SW 1271 (cell line): Measurements from ENCODE around the gene CRYZ.
"Not testable (repeated sequence)": the region's sequence is repeated elsewhere in the genome, so short reads cannot be mapped to it uniquely, and the experiment has no call there.

Source experiments
- DNase-seq, 2 experiments: peaks; one replicate each; lab custom pipeline; 2025; lab: John Stamatoyannopoulos, UW

CRYZ gene

GRCh38 chr1:74732960-74733603 is at the start of gene CRYZ, which contains the start of gene TYW3:
TSS of gene CRYZ (minus strand) at chr1:74733050. CDS start at chr1:74724821, 8,229 bp downstream.
TSS of gene TYW3 (plus strand) at chr1:74733152. CDS start at chr1:74733245, 93 bp downstream.
- peak; percentile 67 to 84 for DNase-seq

GRCh38 chr1:74780594-74780993 is 47.7 kb upstream of the CRYZ start:
- no peak for DNase-seq

- no peak for DNase-seq
These were observed 46.9 kb upstream of the CRYZ start for GRCh38 chr1:74779750-74780149.

GRCh38 chr1:74777525-74777924 is 44.7 kb upstream of the CRYZ start:
- DNase-seq: no peak

GRCh38 chr1:74775735-74776134 is 42.9 kb upstream of the CRYZ start:
- DNase-seq: no peak

- DNase-seq: no peak
These were observed 40.7 kb upstream of the CRYZ start for GRCh38 chr1:74773582-74773981.

GRCh38 chr1:74772945-74773344 is 40.1 kb upstream of the CRYZ start:
- no peak for DNase-seq

GRCh38 chr1:74771913-74772515 is 39.2 kb upstream of the CRYZ start:
- peak in 1 of 2 experiments; percentile 33 for DNase-seq

- peak in 1 of 2 experiments; percentile 17 for DNase-seq
These were observed 34.6 kb upstream of the CRYZ start for GRCh38 chr1:74767490-74767889.

- no peak for DNase-seq
These were observed 33.7 kb upstream of the CRYZ start for GRCh38 chr1:74766579-74766978.

- no peak for DNase-seq
These were observed 31.0 kb upstream of the CRYZ start for GRCh38 chr1:74763807-74764206.

- DNase-seq: not testable (repeated sequence)
These were observed 23.8 kb upstream of the CRYZ start for GRCh38 chr1:74756650-74757049.

- DNase-seq: no peak
These were observed 22.6 kb upstream of the CRYZ start for GRCh38 chr1:74755475-74755874.

- DNase-seq: no peak
These were observed 20.3 kb upstream of the CRYZ start for GRCh38 chr1:74753104-74753503.

GRCh38 chr1:74748960-74749359 is 16.1 kb upstream of the CRYZ start:
- DNase-seq: no peak

GRCh38 chr1:74745247-74745646 is 12.4 kb upstream of the CRYZ start:
- DNase-seq: not testable (repeated sequence)

GRCh38 chr1:74740307-74740980 is 7.6 kb upstream of the CRYZ start:
- not testable (repeated sequence) for DNase-seq

GRCh38 chr1:74737333-74737732 is 4.5 kb upstream of the CRYZ start:
- no peak for DNase-seq

- DNase-seq: peak; percentile 40 to 78
These were observed 994 bp upstream of the CRYZ start for GRCh38 chr1:74733604-74734484.

GRCh38 chr1:74732071-74732946 is 541 bp downstream of the CRYZ start:
- DNase-seq: not testable (repeated sequence)

- DNase-seq: no peak
These were observed 1.3 kb downstream of the CRYZ start for GRCh38 chr1:74731399-74732052.
